Measurements from ENCODE around the gene R3HDM2. TPM values are rescaled to one million over a fixed set of nuclear protein-coding genes. Genes with fewer than 3 reads are reported as not detected.
A peak's percentile ranks its signal among the peaks of the same experiment; 100 is the strongest.

R3HDM2 gene
- total RNA-seq, 1 experiment from 2014 or later = 34.7 TPM

DNA sequence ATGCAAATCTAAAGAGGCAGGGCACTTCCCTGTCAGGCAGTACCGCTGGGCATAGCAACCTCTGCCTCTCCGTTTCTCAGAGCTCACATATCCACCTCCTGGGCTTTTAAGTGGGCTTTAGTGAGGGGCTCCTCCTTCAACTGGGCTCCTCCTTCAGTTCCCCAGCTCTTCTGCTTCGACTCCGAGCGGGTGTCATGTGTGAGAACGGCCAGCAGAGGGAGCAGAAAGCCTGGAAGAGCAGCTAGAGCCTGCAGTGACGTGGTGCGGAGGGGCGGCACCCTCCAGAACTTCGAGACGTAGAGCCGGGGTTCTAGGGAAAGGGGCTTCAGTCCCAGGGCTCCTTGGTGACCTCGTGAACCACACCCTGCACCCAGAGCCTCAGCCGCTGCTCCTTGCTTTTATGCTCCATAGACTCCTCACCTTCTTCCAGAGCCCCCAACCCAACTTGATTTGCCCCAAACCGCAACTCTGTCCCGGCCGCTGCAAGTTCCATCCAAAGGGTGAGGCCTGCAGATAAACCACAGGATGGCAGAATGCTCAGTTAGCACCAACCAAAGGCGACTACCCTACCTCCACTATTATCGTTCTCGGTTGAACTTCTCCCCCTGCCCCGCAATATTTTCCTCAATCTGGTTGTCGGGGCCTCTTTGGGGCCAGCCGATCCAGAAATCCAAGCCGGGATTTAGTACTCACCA, 28.4 kb upstream of the R3HDM2 start (continued):
- TF ChIP-seq, protein P1, sequence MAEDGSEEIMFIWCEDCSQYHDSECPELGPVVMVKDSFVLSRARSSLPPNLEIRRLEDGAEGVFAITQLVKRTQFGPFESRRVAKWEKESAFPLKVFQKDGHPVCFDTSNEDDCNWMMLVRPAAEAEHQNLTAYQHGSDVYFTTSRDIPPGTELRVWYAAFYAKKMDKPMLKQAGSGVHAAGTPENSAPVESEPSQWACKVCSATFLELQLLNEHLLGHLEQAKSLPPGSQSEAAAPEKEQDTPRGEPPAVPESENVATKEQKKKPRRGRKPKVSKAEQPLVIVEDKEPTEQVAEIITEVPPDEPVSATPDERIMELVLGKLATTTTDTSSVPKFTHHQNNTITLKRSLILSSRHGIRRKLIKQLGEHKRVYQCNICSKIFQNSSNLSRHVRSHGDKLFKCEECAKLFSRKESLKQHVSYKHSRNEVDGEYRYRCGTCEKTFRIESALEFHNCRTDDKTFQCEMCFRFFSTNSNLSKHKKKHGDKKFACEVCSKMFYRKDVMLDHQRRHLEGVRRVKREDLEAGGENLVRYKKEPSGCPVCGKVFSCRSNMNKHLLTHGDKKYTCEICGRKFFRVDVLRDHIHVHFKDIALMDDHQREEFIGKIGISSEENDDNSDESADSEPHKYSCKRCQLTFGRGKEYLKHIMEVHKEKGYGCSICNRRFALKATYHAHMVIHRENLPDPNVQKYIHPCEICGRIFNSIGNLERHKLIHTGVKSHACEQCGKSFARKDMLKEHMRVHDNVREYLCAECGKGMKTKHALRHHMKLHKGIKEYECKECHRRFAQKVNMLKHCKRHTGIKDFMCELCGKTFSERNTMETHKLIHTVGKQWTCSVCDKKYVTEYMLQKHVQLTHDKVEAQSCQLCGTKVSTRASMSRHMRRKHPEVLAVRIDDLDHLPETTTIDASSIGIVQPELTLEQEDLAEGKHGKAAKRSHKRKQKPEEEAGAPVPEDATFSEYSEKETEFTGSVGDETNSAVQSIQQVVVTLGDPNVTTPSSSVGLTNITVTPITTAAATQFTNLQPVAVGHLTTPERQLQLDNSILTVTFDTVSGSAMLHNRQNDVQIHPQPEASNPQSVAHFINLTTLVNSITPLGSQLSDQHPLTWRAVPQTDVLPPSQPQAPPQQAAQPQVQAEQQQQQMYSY (CRISPR knock-in tag; IDR thresholded peaks at IDR 0.05) = peak; percentile 96
- TF ChIP-seq ELF4 (CRISPR knock-in tag; IDR thresholded peaks at IDR 0.05; ENCODE audit: low read depth) = no peak
- peak; percentile 52; the same call in 1 of the 2 replicates for TF ChIP-seq FOXP1 (CRISPR knock-in tag; IDR thresholded peaks at IDR 0.05; ENCODE audit: borderline replicate concordance)
- peak; percentile 78 for TF ChIP-seq ETV6 (CRISPR knock-in tag; IDR thresholded peaks at IDR 0.05)
- TF ChIP-seq, protein P2, sequence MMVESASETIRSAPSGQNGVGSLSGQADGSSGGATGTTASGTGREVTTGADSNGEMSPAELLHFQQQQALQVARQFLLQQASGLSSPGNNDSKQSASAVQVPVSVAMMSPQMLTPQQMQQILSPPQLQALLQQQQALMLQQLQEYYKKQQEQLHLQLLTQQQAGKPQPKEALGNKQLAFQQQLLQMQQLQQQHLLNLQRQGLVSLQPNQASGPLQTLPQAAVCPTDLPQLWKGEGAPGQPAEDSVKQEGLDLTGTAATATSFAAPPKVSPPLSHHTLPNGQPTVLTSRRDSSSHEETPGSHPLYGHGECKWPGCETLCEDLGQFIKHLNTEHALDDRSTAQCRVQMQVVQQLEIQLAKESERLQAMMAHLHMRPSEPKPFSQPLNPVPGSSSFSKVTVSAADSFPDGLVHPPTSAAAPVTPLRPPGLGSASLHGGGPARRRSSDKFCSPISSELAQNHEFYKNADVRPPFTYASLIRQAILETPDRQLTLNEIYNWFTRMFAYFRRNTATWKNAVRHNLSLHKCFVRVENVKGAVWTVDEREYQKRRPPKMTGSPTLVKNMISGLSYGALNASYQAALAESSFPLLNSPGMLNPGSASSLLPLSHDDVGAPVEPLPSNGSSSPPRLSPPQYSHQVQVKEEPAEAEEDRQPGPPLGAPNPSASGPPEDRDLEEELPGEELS (CRISPR knock-in tag; IDR thresholded peaks at IDR 0.05) = peak; percentile 23; the same call in 1 of the 2 replicates
- no peak for TF ChIP-seq SMAD4 (CRISPR knock-in tag; IDR thresholded peaks at IDR 0.05)
- TF ChIP-seq, protein P3, sequence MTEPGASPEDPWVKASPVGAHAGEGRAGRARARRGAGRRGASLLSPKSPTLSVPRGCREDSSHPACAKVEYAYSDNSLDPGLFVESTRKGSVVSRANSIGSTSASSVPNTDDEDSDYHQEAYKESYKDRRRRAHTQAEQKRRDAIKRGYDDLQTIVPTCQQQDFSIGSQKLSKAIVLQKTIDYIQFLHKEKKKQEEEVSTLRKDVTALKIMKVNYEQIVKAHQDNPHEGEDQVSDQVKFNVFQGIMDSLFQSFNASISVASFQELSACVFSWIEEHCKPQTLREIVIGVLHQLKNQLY (CRISPR knock-in tag; IDR thresholded peaks at IDR 0.05) = no peak
- TF ChIP-seq, protein P4, sequence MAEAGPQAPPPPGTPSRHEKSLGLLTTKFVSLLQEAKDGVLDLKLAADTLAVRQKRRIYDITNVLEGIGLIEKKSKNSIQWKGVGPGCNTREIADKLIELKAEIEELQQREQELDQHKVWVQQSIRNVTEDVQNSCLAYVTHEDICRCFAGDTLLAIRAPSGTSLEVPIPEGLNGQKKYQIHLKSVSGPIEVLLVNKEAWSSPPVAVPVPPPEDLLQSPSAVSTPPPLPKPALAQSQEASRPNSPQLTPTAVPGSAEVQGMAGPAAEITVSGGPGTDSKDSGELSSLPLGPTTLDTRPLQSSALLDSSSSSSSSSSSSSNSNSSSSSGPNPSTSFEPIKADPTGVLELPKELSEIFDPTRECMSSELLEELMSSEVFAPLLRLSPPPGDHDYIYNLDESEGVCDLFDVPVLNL (CRISPR knock-in tag; IDR thresholded peaks at IDR 0.05; ENCODE audit: borderline replicate concordance, low read depth) = no peak
- TF ChIP-seq TEAD1 (CRISPR knock-in tag; IDR thresholded peaks at IDR 0.05) = 0 out of 2 replicates have a peak, but pooled peaks have one; percentile 23
- TF ChIP-seq, protein P5, sequence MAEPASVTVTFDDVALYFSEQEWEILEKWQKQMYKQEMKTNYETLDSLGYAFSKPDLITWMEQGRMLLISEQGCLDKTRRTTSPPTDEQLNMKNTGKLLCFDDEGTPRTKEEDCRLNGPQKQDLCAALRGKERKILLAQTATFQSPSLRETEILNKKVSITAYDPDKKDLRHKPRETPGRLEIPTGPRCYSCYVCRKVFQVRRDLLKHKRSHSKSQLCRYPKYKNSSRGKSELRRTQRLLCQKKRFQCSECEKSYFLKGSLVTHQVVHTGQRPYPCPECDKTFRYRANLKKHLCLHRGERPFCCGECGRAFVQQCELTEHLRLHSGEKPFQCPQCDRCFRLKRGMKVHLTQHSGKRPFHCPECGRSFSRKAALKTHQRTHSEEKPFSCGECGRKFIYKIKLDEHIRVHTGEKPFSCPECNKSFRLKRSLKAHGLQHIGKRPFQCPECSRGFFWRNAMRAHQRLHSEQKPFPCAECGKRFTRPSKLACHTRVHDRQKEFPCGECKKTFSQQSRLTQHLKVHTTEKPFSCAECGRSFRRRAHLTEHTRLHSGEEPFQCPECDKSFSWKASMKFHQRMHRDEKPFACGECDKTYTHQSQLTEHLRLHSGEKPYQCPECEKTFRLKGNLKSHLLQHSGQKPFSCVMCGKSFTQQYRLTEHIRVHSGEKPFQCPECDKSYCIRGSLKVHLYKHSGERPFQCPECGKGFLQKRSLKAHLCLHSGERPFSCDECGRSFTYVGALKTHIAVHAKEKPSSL (CRISPR knock-in tag; conservative IDR thresholded peaks at IDR 0.05) = no peak
- TF ChIP-seq ZNF263 (CRISPR knock-in tag; IDR thresholded peaks at IDR 0.05; ENCODE audit: low read depth) = no peak
- no peak for TF ChIP-seq NR1H2 (CRISPR knock-in tag; IDR thresholded peaks at IDR 0.05)
- TF ChIP-seq KAT7 (CRISPR knock-in tag; IDR thresholded peaks at IDR 0.05; ENCODE audit: borderline replicate concordance) = no peak
- TF ChIP-seq EMX1 (CRISPR knock-in tag; IDR thresholded peaks at IDR 0.05) = 0 out of 2 replicates have a peak, but pooled peaks have one; percentile 40
- TF ChIP-seq, protein P6, sequence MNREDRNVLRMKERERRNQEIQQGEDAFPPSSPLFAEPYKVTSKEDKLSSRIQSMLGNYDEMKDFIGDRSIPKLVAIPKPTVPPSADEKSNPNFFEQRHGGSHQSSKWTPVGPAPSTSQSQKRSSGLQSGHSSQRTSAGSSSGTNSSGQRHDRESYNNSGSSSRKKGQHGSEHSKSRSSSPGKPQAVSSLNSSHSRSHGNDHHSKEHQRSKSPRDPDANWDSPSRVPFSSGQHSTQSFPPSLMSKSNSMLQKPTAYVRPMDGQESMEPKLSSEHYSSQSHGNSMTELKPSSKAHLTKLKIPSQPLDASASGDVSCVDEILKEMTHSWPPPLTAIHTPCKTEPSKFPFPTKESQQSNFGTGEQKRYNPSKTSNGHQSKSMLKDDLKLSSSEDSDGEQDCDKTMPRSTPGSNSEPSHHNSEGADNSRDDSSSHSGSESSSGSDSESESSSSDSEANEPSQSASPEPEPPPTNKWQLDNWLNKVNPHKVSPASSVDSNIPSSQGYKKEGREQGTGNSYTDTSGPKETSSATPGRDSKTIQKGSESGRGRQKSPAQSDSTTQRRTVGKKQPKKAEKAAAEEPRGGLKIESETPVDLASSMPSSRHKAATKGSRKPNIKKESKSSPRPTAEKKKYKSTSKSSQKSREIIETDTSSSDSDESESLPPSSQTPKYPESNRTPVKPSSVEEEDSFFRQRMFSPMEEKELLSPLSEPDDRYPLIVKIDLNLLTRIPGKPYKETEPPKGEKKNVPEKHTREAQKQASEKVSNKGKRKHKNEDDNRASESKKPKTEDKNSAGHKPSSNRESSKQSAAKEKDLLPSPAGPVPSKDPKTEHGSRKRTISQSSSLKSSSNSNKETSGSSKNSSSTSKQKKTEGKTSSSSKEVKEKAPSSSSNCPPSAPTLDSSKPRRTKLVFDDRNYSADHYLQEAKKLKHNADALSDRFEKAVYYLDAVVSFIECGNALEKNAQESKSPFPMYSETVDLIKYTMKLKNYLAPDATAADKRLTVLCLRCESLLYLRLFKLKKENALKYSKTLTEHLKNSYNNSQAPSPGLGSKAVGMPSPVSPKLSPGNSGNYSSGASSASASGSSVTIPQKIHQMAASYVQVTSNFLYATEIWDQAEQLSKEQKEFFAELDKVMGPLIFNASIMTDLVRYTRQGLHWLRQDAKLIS (CRISPR knock-in tag; IDR thresholded peaks at IDR 0.05; ENCODE audit: borderline replicate concordance) = 0 out of 2 replicates have a peak, but pooled peaks have one; percentile 87
- TF ChIP-seq NR3C1 (CRISPR knock-in tag; conservative IDR thresholded peaks at IDR 0.05; ENCODE audit: low read depth) = 0 out of 2 replicates have a peak, but pooled peaks have one; percentile 70
- TF ChIP-seq, protein P7, sequence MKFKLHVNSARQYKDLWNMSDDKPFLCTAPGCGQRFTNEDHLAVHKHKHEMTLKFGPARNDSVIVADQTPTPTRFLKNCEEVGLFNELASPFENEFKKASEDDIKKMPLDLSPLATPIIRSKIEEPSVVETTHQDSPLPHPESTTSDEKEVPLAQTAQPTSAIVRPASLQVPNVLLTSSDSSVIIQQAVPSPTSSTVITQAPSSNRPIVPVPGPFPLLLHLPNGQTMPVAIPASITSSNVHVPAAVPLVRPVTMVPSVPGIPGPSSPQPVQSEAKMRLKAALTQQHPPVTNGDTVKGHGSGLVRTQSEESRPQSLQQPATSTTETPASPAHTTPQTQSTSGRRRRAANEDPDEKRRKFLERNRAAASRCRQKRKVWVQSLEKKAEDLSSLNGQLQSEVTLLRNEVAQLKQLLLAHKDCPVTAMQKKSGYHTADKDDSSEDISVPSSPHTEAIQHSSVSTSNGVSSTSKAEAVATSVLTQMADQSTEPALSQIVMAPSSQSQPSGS (CRISPR knock-in tag; IDR thresholded peaks at IDR 0.05; ENCODE audit: borderline replicate concordance, low read depth) = no peak
- peak; percentile 58; the same call in 1 of the 2 replicates for TF ChIP-seq SP1 (CRISPR knock-in tag; conservative IDR thresholded peaks at IDR 0.05)
- TF ChIP-seq, protein P8, sequence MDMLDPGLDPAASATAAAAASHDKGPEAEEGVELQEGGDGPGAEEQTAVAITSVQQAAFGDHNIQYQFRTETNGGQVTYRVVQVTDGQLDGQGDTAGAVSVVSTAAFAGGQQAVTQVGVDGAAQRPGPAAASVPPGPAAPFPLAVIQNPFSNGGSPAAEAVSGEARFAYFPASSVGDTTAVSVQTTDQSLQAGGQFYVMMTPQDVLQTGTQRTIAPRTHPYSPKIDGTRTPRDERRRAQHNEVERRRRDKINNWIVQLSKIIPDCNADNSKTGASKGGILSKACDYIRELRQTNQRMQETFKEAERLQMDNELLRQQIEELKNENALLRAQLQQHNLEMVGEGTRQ (CRISPR knock-in tag; IDR thresholded peaks at IDR 0.05) = peak; percentile 61
- no peak for TF ChIP-seq JUN (CRISPR knock-in tag; IDR thresholded peaks at IDR 0.05)
- no peak for TF ChIP-seq ZNF396 (CRISPR knock-in tag; IDR thresholded peaks at IDR 0.05; ENCODE audit: borderline replicate concordance)

All from WTC11 (cell line).